ENCODE data around the gene PLXDC1.
A peak's percentile ranks its signal among the peaks of the same experiment; 100 is the strongest.
"Not testable (repeated sequence)": the region's sequence is repeated elsewhere in the genome, so short reads cannot be mapped to it uniquely, and the experiment has no call there.

Gene PLXDC1

GRCh38 chr17:39028690-39029089 is 122.7 kb downstream of the PLXDC1 start:
- ChIA-PET POLR2A (ENCODE audit: low non-redundant PET) (no interaction called here), CTCF (no interaction called here)
- no peak for TF ChIP-seq CTCF (conservative IDR thresholded peaks at IDR 0.05; ENCODE audit: low read depth)
- DNase-seq (ENCODE audit: low spot score), result no peak
- H3K27ac ChIP-seq, result no peak overlapping the region

GRCh38 chr17:39027455-39028035 is 123.9 kb downstream of the PLXDC1 start:
- H3K27ac ChIP-seq, result no peak overlapping the region
- TF ChIP-seq CTCF (conservative IDR thresholded peaks at IDR 0.05; ENCODE audit: low read depth), result no peak
- POLR2A ChIA-PET (ENCODE audit: low non-redundant PET), result no interaction called here
- DNase-seq (ENCODE audit: low spot score), result no peak
- CTCF ChIA-PET, result no interaction called here

- no peak overlapping the region for H3K27ac ChIP-seq
- ChIA-PET POLR2A (ENCODE audit: low non-redundant PET) (no interaction called here), CTCF (no interaction called here)
- no peak for TF ChIP-seq CTCF (conservative IDR thresholded peaks at IDR 0.05; ENCODE audit: low read depth)
- DNase-seq (ENCODE audit: low spot score), result peak; percentile 31
Measured at GRCh38 chr17:39026980-39027451, 124.4 kb downstream of the PLXDC1 start.

GRCh38 chr17:39026346-39026745 is 125.1 kb downstream of the PLXDC1 start:
- DNase-seq (ENCODE audit: low spot score); POLR2A ChIA-PET (ENCODE audit: low non-redundant PET); CTCF ChIA-PET; H3K27ac ChIP-seq: not testable (repeated sequence)

GRCh38 chr17:39022924-39023323 is 128.5 kb downstream of the PLXDC1 start:
- no peak for TF ChIP-seq CTCF (conservative IDR thresholded peaks at IDR 0.05; ENCODE audit: low read depth)
- DNase-seq (ENCODE audit: low spot score), result no peak
- H3K27ac ChIP-seq, result no peak overlapping the region
- POLR2A ChIA-PET (ENCODE audit: low non-redundant PET), result no interaction called here
- CTCF ChIA-PET, result no interaction called here

GRCh38 chr17:39020037-39020436 is 131.4 kb downstream of the PLXDC1 start:
- POLR2A ChIA-PET (ENCODE audit: low non-redundant PET); CTCF ChIA-PET; DNase-seq (ENCODE audit: low spot score); H3K27ac ChIP-seq: not testable (repeated sequence)

GRCh38 chr17:39018267-39019134 is 132.9 kb downstream of the PLXDC1 start:
- DNase-seq (ENCODE audit: low spot score), result no peak
- CTCF ChIA-PET, result no interaction called here
- POLR2A ChIA-PET (ENCODE audit: low non-redundant PET), result no interaction called here
- no peak for TF ChIP-seq CTCF (conservative IDR thresholded peaks at IDR 0.05; ENCODE audit: low read depth)
- H3K27ac ChIP-seq, result no peak overlapping the region

All from RWPE1 (cell line).